Skeletal muscle cell (primary cell): ENCODE measurements around the gene FES.

ENCODE experiments used
- DNase-seq: peaks from one replicate; pipeline ENCODE4 v3.0.0-alpha.2; 2010; ENCODE audit warnings: low read depth
- H3K4me3 ChIP-seq: 2 replicates; pipeline ENCODE4 v1.5.1; 2011; ENCODE audit warnings: low read depth, mild to moderate bottlenecking, control low read depth, low read length, moderate library complexity

Gene FES

GRCh38 chr15:90941038-90941437 is 56.7 kb downstream of the FES start:
- no peak for DNase-seq
- no peak overlapping the region for H3K4me3 ChIP-seq

- DNase-seq, result no peak
- no peak overlapping the region for H3K4me3 ChIP-seq
Measured at GRCh38 chr15:90942354-90943120, 58.2 kb downstream of the FES start.

- no peak for DNase-seq
- H3K4me3 ChIP-seq, result no peak overlapping the region
Measured at GRCh38 chr15:90945091-90945490, 60.8 kb downstream of the FES start.
